Sigmoid colon (tissue), 4 donors: Measurements from ENCODE around the gene ADGRE2.

Source experiments
- CTCF ChIP-seq, 4 experiments: fragments of 450-650 bp in 3 of 4; fragments of 200-600 bp in 1 of 4; IDR thresholded peaks; one replicate each; pipeline ENCODE4 v1.5.1; 2016 to 2019; ENCODE audit warnings: antibody characterized with exemption in 4 of 4, mild to moderate bottlenecking in 3 of 4, moderate library complexity in 2 of 4
- EP300 ChIP-seq, 4 donors: sonication (generic); formaldehyde crosslinking; IDR thresholded peaks; one replicate each; pipeline ENCODE4 v1.6.1; 2017; ENCODE audit warnings: antibody characterized with exemption in 4 of 4
- POLR2A ChIP-seq, 2 donors: fragments of 450-650 bp; IDR thresholded peaks; one replicate each; pipeline ENCODE4 v1.6.1; 2016; ENCODE audit warnings: antibody characterized with exemption in 2 of 2, mild to moderate bottlenecking in 2 of 2, moderate library complexity in 2 of 2
- POLR2AphosphoS5 ChIP-seq, 4 donors: sonication (generic); formaldehyde crosslinking; IDR thresholded peaks; one replicate each; pipeline ENCODE4 v1.6.1; 2017; ENCODE audit warnings: antibody characterized with exemption in 4 of 4

DNA sequence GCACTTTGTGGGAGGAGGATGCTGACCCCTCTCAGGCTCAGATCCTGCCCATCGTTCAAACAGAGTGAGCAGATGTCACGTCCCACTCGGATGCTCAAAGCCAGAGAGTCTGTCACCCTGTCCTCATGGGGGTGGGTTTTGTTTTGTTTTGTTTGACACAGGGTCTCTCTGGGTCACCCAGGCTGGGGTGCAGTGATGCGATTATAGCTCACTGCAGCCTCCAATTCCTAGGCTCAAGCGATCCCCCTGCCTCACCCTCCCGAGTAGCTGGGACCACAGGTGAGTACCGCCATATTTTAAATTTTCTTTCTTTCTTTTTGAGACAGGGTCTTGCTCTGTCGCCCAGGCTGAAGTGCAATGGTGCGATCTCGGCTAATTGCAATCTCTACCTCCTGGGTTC is 4.0 kb downstream of the ADGRE2 start:
- TF ChIP-seq EP300 (IDR thresholded peaks at IDR 0.05): no peak
- TF ChIP-seq POLR2A (IDR thresholded peaks at IDR 0.05): no peak
- no peak for TF ChIP-seq POLR2AphosphoS5 (IDR thresholded peaks at IDR 0.05)
- no peak for TF ChIP-seq CTCF (IDR thresholded peaks at IDR 0.05)
